ENCODE data around the gene LRRC45.

The LRRC45 gene

DNA sequence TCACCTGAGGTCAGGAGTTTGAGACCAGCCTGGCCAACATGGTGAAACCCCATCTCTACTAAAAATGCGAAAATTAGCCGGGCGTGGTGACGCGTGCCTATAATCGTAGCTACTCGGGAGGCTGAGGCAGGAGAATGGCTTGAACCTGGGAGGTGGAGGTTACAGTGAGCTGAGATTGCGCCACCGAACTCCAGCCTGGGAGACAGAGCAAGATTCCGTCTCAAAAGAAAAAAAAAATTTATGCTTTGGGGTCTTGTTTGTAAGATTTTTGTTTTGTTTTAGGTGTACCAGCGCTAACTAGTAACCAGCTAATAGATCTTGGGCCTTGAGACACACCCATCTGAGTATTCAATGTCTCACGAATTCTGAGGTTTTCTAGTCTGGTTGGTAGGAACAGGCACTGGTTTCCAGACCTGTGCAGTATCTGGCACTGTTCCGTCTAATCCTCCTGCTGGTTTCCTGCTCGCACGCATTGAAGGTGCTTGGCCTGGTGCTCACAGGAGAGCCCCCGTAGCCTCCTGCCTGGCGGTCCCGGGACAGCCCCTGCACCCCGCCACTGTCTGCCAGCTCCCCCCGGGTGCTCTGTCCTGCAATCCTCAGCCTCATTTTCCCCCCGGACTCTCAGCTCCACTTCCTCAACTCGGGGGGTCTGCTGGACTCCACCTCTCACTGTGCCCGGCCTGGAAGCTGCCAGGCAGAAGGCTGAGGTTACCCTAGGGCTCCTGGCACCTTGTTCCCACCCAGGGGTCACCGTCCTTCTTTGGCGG lies 53.1 kb downstream of the LRRC45 start:
- Histone ChIP-seq H3K4me3 (ENCODE audit: low read depth, low read length) (no peak overlapping the region), H3K4me1 (ENCODE audit: control insufficient read depth, insufficient read depth, low read length) (no peaks in the 10 kb centered on the region), H3K36me3 (ENCODE audit: control insufficient read depth in 2 of 2, insufficient read depth in 1 of 2, low read length in 2 of 2) (peaks cover 12 to 38% of the 10 kb centered on the region in 2 experiments), H3K9me3 (ENCODE audit: control insufficient read depth, insufficient read depth, low read depth, low read length) (no peaks in the 10 kb centered on the region), H3K27ac (ENCODE audit: extremely low read depth, low read depth, low read length) (no peak overlapping the region)
- ChIA-PET CTCF (interaction anchor here (0.9 to 2.2 kb wide), 3 partner anchors 10 to 46 kb away, joined by 5 to 13 read pairs (median 5); partner anchors contain the start of gene DUS1L), POLR2A (interaction anchor here (0.9 to 3.1 kb wide), 9 partner anchors 10 to 53 kb away, joined by 3 to 15 read pairs (median 6); partner anchors contain the start of genes CENPX, DUS1L and LRRC45)
- TF ChIP-seq MZF1 (tag by site-specific recombination; IDR thresholded peaks at IDR 0.05; ENCODE audit: borderline replicate concordance) (no peak), ZNF624 (tag by site-specific recombination; IDR thresholded peaks at IDR 0.05) (no peak), ZNF600 (tag by site-specific recombination; IDR thresholded peaks at IDR 0.05) (0 out of 2 replicates have a peak, but pooled peaks have one; percentile 9), ZFP3 (tag by site-specific recombination; IDR thresholded peaks at IDR 0.05; ENCODE audit: low read depth) (no peak), MYNN (tag by site-specific recombination; IDR thresholded peaks at IDR 0.05; ENCODE audit: borderline replicate concordance) (no peak)
- TF ChIP-seq, protein P1, sequence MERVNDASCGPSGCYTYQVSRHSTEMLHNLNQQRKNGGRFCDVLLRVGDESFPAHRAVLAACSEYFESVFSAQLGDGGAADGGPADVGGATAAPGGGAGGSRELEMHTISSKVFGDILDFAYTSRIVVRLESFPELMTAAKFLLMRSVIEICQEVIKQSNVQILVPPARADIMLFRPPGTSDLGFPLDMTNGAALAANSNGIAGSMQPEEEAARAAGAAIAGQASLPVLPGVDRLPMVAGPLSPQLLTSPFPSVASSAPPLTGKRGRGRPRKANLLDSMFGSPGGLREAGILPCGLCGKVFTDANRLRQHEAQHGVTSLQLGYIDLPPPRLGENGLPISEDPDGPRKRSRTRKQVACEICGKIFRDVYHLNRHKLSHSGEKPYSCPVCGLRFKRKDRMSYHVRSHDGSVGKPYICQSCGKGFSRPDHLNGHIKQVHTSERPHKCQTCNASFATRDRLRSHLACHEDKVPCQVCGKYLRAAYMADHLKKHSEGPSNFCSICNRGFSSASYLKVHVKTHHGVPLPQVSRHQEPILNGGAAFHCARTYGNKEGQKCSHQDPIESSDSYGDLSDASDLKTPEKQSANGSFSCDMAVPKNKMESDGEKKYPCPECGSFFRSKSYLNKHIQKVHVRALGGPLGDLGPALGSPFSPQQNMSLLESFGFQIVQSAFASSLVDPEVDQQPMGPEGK (tag by site-specific recombination; IDR thresholded peaks at IDR 0.05), result 0 out of 2 replicates have a peak, but pooled peaks have one; percentile 21

DNA sequence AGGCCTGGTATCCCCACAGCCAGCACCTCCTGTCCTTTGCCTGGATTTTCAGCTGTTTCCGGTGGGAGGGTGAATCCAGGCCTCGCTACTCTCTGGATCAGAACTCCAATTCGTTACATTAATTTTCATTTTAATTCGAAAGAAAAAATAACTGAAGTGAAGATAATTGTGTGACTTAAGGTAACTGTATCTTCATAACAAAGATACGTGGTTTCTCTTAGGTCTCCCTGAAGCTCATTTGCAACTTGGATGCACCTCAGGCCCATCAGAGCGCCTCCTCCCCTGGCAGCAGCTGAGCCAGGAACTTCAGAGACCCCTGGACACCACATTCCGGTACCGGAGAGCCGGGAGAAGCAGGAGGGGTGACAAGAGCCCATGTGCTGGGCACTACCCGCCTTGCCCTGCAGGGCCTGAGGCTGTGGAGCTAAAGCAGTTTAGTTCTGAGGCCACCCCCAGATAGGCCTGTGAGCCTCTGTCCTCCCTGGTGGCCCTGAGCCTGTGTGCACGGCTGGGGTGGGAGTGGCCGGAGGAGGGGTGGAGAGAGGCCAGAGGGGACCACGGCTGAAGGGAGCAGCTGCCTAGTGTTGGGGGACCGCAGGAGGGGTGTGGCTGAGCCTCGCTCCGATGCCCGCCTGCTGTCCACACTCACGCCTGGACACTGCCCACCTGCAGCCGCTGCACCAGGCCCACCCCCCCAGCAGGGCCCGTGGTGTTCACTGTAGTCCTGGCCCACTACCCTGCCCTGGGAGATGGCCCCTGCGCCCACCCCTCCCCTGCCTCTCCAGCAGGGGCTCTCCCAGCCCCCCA lies 53.9 kb downstream of the LRRC45 start:
- Histone ChIP-seq H3K4me1 (ENCODE audit: control insufficient read depth, insufficient read depth, low read length) (no peaks in the 10 kb centered on the region), H3K4me3 (ENCODE audit: low read depth, low read length) (no peak overlapping the region), H3K27ac (ENCODE audit: extremely low read depth, low read depth, low read length) (no peak overlapping the region), H3K36me3 (ENCODE audit: control insufficient read depth in 2 of 2, insufficient read depth in 1 of 2, low read length in 2 of 2) (peaks cover 12 to 46% of the 10 kb centered on the region in 2 experiments), H3K9me3 (ENCODE audit: control insufficient read depth, insufficient read depth, low read depth, low read length) (no peaks in the 10 kb centered on the region)
- TF ChIP-seq GLIS2 (tag by site-specific recombination; IDR thresholded peaks at IDR 0.05) (0 out of 2 replicates have a peak, but pooled peaks have one; percentile 8), HOXA7 (CRISPR knock-in tag; IDR thresholded peaks at IDR 0.05; ENCODE audit: borderline replicate concordance) (no peak)
- ChIA-PET CTCF (interaction anchor here (0.6 to 2.2 kb wide), 3 partner anchors 16 to 47 kb away, joined by 3 to 13 read pairs (median 5); no protein-coding TSS in a partner anchor), POLR2A (interaction anchor here (0.9 to 3.1 kb wide), 9 partner anchors 10 to 54 kb away, joined by 3 to 15 read pairs (median 6); partner anchors contain the start of genes CENPX, DUS1L and LRRC45)

DNA sequence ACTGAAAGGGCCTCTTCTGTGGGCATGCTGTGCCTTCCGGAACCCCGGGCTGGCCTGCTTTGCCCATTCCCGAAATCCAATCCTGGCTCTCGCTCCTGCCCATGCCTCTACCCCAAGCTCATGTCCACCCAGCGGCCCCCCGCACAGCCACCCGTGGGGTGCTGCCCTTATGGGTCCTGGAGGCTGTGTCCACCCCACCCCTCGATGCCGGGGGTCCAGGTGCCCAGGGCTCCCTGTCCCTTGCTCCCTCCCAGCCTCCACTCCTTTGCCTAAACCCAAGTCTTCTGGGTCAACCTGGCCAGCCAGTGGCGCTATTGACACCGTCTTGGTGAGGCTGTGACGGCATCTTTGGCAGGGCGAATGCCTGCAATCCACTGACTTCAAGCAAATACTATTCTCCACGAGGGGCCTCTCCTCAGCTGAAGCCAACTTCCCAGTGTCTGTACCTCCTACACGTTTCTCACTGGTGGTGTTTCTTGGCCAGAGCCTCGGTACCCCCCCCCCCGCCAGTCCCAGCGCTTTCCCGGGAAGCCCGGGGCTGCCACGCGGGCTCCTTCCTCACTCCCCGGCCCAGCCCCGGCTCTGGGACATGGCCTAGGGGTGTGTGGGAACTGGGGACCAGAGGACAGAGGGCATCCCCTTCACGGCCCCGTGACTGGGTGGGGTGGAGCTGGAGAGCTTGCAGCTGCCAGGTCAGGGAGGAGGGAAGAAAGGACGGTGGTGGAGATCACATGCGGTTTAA lies 54.7 kb downstream of the LRRC45 start:
- Histone ChIP-seq H3K4me1 (ENCODE audit: control insufficient read depth, insufficient read depth, low read length) (no peaks in the 10 kb centered on the region), H3K27ac (ENCODE audit: extremely low read depth, low read depth, low read length) (peak overlapping the region; percentile 11; the same call in 1 of the 2 replicates), H3K36me3 (ENCODE audit: control insufficient read depth in 2 of 2, insufficient read depth in 1 of 2, low read length in 2 of 2) (peaks cover 12 to 54% of the 10 kb centered on the region in 2 experiments), H3K4me3 (ENCODE audit: low read depth, low read length) (no peak overlapping the region), H3K9me3 (ENCODE audit: control insufficient read depth, insufficient read depth, low read depth, low read length) (no peaks in the 10 kb centered on the region)
- ChIA-PET POLR2A (interaction anchor here (1.0 to 3.1 kb wide), 4 partner anchors 9 to 21 kb away, joined by 5 to 15 read pairs (median 9); partner anchors contain the start of gene DUS1L), CTCF (interaction anchor here (0.6 to 2.2 kb wide), 2 partner anchors 17 to 48 kb away, joined by 3 to 13 read pairs; no protein-coding TSS in a partner anchor)
- TF ChIP-seq ZNF660 (tag by site-specific recombination; IDR thresholded peaks at IDR 0.05) (no peak), GLIS1 (tag by site-specific recombination; IDR thresholded peaks at IDR 0.05) (peak; percentile 24; the same call in 1 of the 2 replicates), GLIS2 (tag by site-specific recombination; IDR thresholded peaks at IDR 0.05) (0 out of 2 replicates have a peak, but pooled peaks have one; percentile 39), ZNF132 (tag by site-specific recombination; IDR thresholded peaks at IDR 0.05; ENCODE audit: borderline replicate concordance) (no peak)
- TF ChIP-seq, protein P1 (tag by site-specific recombination; IDR thresholded peaks at IDR 0.05), result peak; percentile 31; the same call in 1 of the 2 replicates

Data from HEK293 (cell line).